SJSA1 (cell line): ENCODE measurements around the gene TRIM29. TPM values are rescaled to one million over a fixed set of nuclear protein-coding genes. Genes with fewer than 3 reads are reported as not detected.

ENCODE experiments used
- DNase-seq, 2 experiments: peaks; one replicate each; pipeline ENCODE4 v3.0.0-alpha.2; 2015 to 2020; ENCODE audit warnings: low spot score in 2 of 2, low read depth in 1 of 2
- H3K27ac ChIP-seq: fragments of 250-450 bp; sonication (Bioruptor Pico); 2 replicates; pipeline ENCODE4 v1.5.1; 2020; ENCODE audit warnings: mild to moderate bottlenecking, moderate library complexity
- H3K27me3 ChIP-seq: fragments of 250-450 bp; sonication (Bioruptor Pico); replicated peaks from 2 replicates; pipeline ENCODE4 v1.5.1; 2020; ENCODE audit warnings: mild to moderate bottlenecking, moderate library complexity
- H3K36me3 ChIP-seq: fragments of 250-450 bp; sonication (Bioruptor Pico); 2 replicates; pipeline ENCODE4 v1.5.1; 2020; ENCODE audit warnings: mild to moderate bottlenecking
- H3K4me1 ChIP-seq: fragments of 250-450 bp; sonication (Bioruptor Pico); replicated peaks from 2 replicates; pipeline ENCODE4 v1.6.1; 2021; ENCODE audit warnings: mild to moderate bottlenecking
- H3K4me3 ChIP-seq: fragments of 250-450 bp; sonication (Bioruptor Pico); 2 replicates; pipeline ENCODE4 v1.5.1; 2020; ENCODE audit warnings: mild to moderate bottlenecking
- H3K9me3 ChIP-seq: fragments of 250-450 bp; sonication (Bioruptor Pico); replicated peaks from 2 replicates; pipeline ENCODE4 v1.5.1; 2020; ENCODE audit warnings: mild to moderate bottlenecking
- total RNA-seq: library from RNA; depleted of rRNA; stranded (reverse); fragments of >200 nt; shearing (Covaris generic); gene quantifications from 2 replicates; pipeline ENCODE4 v1.2.3, GENCODE V29; 2014; rRNA removed

Gene TRIM29
- total RNA-seq, 1 experiment from 2014 or later = not detected

DNA sequence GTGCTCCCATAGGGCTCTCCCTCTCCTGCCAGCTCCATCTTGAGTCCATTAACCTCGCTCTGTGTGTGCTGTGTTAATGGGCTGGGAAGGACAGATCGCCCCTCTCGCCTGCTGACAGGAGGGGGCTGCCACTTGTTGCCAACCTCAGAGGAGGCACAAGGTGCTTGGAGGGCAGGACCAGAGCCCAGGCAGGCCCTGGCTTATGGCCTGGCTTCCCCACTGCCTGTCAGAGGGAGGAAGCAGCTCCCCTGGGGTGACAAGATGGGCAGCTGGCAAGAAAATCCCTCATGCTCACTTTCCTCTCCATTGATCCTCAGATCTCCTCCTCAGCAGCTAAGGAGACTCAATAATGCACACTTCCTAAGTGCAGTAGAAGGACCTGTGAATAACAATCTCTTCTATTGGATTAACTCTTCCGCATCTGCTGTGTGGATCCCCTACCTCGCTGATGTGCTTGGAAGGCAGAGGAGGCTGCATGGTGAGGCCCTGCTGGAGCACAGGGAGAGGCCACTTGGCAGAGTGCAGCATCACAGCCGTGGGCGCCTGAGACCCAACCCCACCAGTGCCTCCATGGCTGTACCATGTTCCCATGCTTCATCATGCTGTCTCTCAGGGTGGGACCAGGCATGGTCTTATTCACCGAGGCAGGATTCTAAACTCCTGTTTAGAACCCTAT is 70.3 kb downstream of the TRIM29 start:
- H3K4me3 ChIP-seq = no peak overlapping the region
- no peak for DNase-seq
- H3K36me3 ChIP-seq = no peaks in the 10 kb centered on the region
- no peaks in the 10 kb centered on the region for H3K27me3 ChIP-seq
- H3K27ac ChIP-seq = no peak overlapping the region
- H3K9me3 ChIP-seq = no peaks in the 10 kb centered on the region
- no peaks in the 10 kb centered on the region for H3K4me1 ChIP-seq

DNA sequence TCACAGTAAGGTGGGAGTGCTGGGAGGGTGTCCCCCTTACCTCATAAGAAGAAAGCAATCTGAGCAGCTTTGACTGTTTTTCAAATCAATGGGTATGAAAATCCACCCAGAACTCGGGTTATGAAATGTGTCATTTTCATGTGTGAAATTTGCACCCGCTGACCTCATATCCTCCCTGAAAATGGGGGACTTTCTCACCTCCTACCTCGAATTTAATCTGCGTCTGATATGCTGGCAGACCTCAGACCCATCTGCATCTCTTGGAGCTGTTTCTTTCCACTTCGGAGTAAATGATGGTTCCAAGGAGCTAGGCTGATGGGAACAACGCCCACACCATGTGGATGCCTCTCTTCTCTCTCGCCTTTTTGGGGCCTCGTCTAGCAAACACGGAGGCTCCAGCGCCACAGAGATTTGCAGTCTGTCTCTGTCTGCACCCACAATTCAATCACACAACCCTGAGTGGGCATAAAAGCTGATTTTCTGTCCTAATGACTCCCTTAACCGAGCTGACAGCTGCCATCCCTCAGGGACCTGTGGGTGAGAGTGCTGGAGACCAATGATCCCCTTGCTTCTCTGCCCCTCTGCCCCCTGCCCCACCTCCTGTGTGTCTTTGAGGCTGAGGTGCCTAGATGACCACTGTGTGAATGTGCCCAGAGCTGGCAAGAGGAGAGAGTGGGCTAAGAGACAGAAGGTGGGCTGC is 71.0 kb downstream of the TRIM29 start:
- Histone ChIP-seq H3K27me3 (no peaks in the 10 kb centered on the region), H3K4me3 (no peak overlapping the region)

DNA sequence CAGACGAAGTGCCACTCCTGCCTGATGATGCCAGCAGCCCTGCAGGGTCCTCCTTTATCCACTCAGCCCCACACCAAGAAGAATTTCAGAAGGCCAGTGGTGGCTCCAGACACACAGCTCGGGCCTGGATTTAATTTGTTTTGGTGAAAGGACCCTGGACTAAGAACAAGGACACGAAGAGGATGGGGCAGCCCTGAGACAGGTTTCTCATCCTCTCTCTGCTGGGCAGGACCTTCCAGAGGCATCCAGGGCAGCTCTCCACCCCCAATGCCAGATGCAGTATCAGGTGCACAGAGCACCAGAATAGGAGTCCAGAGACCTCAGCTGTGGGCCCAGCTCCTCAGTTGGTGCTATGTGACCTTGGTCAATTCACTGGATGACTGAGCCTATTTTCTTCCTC is 72.0 kb downstream of the TRIM29 start:
- Histone ChIP-seq H3K27ac (no peak overlapping the region), H3K9me3 (no peaks in the 10 kb centered on the region), H3K4me3 (no peak overlapping the region), H3K36me3 (no peaks in the 10 kb centered on the region), H3K4me1 (no peaks in the 10 kb centered on the region), H3K27me3 (no peaks in the 10 kb centered on the region)
- DNase-seq = no peak

More for the DNA sequence above, 71.0 kb downstream of the TRIM29 start:
- DNase-seq = no peak
- Histone ChIP-seq H3K9me3 (no peaks in the 10 kb centered on the region), H3K36me3 (no peaks in the 10 kb centered on the region), H3K4me1 (no peaks in the 10 kb centered on the region), H3K27ac (no peak overlapping the region)

DNA sequence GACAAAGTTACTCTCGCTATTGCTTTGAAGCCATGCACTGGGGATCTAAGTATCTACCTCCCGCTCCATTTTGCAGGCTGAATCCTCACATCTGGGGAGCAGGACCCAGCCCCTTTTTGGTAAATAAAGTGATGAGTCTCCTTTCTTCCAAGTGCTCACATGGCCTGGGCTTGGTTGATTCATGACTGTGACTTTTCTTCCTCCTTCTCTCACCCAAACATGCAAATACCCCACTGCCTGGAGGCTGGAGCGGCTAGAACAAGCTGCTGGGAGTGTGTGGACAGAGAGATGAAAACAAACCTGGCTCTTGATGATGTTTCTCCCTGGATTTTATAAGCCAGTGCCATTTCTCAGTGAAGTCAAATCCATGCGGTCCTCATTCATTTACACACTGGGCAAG is 72.7 kb downstream of the TRIM29 start:
- Histone ChIP-seq H3K9me3 (no peaks in the 10 kb centered on the region), H3K4me1 (no peaks in the 10 kb centered on the region), H3K36me3 (no peaks in the 10 kb centered on the region), H3K27me3 (no peaks in the 10 kb centered on the region), H3K4me3 (no peak overlapping the region), H3K27ac (no peak overlapping the region)
- no peak for DNase-seq

DNA sequence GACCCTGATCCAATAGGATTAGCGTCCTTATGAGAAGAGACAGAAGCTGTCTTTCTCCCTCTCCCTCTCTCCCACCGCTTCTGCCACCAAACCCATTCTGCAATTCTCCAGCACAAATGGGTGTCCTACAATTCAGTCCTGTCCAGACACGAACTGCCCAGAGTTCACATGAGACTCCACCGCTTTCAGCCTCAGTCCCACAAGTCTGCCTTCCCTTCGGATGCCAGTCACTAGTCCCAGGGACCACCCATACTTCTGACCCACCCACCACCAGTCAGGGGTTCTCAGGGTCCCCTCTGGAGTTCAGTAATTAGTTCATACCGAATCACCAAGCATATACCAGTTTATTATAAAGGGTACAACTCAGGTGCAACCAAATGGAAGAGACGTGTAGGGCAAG is 73.6 kb downstream of the TRIM29 start:
- DNase-seq = no peak
- Histone ChIP-seq H3K9me3 (no peaks in the 10 kb centered on the region), H3K27ac (no peak overlapping the region), H3K4me1 (no peaks in the 10 kb centered on the region), H3K4me3 (no peak overlapping the region), H3K36me3 (no peaks in the 10 kb centered on the region), H3K27me3 (no peaks in the 10 kb centered on the region)

DNA sequence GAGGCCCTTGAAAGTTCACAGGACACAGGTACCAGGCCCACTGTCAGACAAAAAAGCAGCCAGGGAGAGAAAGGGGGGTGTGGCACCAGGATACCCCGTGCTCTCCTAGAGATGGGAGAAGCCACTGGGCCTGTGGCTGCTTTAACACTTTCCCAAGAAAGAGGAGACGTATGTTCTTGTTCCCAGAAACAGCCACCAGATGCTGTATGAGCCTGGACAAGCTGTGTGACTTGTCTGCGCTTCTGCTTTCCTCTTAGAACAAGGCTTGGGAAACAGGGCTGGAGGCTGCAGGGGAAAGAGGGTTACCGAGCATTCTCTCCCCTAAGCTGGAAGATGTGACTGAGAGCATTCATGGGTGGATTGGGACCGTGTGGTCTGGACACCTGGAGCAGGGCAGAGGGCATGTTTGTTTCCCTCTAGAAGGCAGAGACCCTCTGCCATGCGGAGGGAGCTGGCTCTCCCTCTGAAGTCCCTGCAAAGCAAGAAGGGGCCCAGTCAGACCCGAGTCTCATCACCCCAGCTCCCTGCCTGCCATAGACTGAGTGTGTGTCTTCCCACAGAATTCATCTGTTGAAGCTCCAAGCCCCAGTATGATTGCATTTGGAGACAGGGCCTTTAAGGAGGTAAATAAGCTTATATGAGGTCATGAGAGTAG is 74.1 kb downstream of the TRIM29 start:
- no peak for DNase-seq
- Histone ChIP-seq H3K4me1 (no peaks in the 10 kb centered on the region), H3K27me3 (no peaks in the 10 kb centered on the region)

DNA sequence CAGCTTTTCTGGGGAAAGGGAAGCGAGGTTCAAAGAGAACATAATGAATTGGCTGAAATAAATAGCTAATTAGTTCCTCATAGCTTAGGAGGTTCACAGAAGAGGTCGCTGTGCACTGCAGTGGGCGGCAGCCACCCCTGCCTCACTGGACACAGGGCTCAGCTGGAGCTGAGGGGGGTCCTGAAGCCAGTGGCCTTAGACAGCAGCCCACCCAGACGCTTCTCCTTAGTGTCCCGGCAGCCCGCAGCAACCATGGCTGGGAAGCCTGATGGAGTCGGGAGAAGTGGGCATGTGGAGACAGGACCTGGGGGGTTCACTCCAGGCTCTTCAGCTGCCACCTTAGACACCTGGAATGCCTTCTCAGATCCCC is 75.4 kb downstream of the TRIM29 start:
- no peaks in the 10 kb centered on the region for H3K36me3 ChIP-seq
- H3K27ac ChIP-seq = no peak overlapping the region
- H3K4me1 ChIP-seq = no peaks in the 10 kb centered on the region
- H3K9me3 ChIP-seq = no peaks in the 10 kb centered on the region
- no peak for DNase-seq
- H3K27me3 ChIP-seq = no peaks in the 10 kb centered on the region
- H3K4me3 ChIP-seq = no peak overlapping the region

More for the DNA sequence above, 74.1 kb downstream of the TRIM29 start:
- H3K27ac ChIP-seq = no peak overlapping the region
- H3K9me3 ChIP-seq = no peaks in the 10 kb centered on the region
- no peak overlapping the region for H3K4me3 ChIP-seq
- H3K36me3 ChIP-seq = no peaks in the 10 kb centered on the region

DNA sequence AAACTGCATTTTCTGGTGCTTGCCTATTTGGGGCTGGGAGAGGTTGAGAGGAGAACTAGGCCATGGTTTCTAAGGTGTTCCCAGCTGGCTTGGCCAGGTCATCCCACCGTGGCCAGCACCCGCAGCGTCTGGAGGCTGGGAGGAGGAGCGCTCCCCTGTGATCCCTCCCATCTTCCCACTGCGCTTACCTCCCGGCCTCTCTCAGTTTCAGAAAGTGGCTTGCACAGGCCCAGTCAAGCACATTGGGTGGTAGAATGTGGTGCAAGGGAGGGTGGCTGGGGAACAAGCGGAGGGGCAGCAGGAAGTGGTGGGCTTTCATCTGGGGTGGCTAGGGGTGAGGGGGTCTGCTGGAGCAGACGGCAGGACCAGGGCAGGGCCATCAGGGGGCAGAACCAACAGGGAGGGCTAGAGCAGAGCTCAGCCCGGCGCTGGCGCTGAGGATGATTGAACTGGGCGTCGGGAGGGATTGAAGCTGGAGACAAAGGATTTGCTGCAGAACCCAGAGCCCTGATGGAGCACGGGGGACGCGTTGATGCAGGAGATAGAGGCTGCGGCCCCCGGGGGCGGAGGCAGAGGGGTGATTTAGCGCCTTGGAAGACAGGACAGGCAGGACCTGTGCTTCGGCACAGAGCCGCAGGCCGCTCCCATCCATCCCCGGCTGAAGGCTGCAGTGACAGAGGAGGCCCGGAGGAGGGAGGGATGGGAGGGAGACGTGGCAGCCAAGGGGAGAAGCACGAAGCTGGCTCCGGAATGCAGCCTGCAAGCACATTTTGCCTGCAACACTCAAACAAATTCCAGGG is 76.0 kb downstream of the TRIM29 start:
- no peak for DNase-seq

More for the DNA sequence above, 76.0 kb downstream of the TRIM29 start:
- Histone ChIP-seq H3K9me3 (no peaks in the 10 kb centered on the region), H3K4me1 (no peaks in the 10 kb centered on the region), H3K36me3 (no peaks in the 10 kb centered on the region), H3K27ac (no peak overlapping the region), H3K4me3 (no peak overlapping the region), H3K27me3 (no peaks in the 10 kb centered on the region)

Other genes starting within 250 kb of the TRIM29 start
- 0.47 and 2.2 TPM in 2 replicates for gene OAF, start 72.9 kb upstream of the TRIM29 start, total RNA-seq
- not detected in 2 replicates for gene POU2F3, start 102.0 kb upstream of the TRIM29 start, total RNA-seq
- gene TLCD5, start 187.2 kb upstream of the TRIM29 start, total RNA-seq = 2.6 and 4.6 TPM in 2 replicates
- gene ARHGEF12, start 198.3 kb upstream of the TRIM29 start, total RNA-seq = 29.6 and 36.9 TPM in 2 replicates